ENCODE results near the gene COPS7B. TPM values are rescaled to one million over a fixed set of nuclear protein-coding genes. Genes with fewer than 3 reads are reported as not detected.

COPS7B gene
- 62.2 and 67.2 TPM in 2 replicates for total RNA-seq (2021; fragmentation: NEBNext Ultra II Directional; extraction: Animal tissue kit (Norgen Biotek cat#: 25700))
- 72.1 and 98.6 TPM in 2 replicates for polyA plus RNA-seq (2011; rRNA removed)
- polyA plus RNA-seq (2011; cell fraction: cytosol; rRNA removed): 69.3 TPM
- 94.0 TPM for polyA plus RNA-seq (2011; cell fraction: nucleus; rRNA removed)
- 45.0 to 56.8 TPM (median 49.9 TPM) in 4 replicates for polyA plus RNA-seq (2012, experiment 1 of 2)
- 42.9 TPM for polyA plus RNA-seq (2012, experiment 2 of 2)
- 40.1 TPM for polyA plus RNA-seq (2013, experiment 1 of 2)
- polyA plus RNA-seq (2013, experiment 2 of 2): 39.2 TPM
- polyA minus RNA-seq (2011; rRNA and poly(A)+ RNA removed): 53.5 and 56.6 TPM in 2 replicates
- polyA minus RNA-seq (2011; cell fraction: cytosol; rRNA and poly(A)+ RNA removed): 37.0 TPM
- 35.1 TPM for polyA minus RNA-seq (2011; cell fraction: nucleus; rRNA and poly(A)+ RNA removed)
- long read RNA-seq, experiment 1, transcript COPS7B-201 (7 exons, 2,544 nt): major isoform, 15 of 39 reads
- long read RNA-seq, experiment 1, partial matches to known transcripts: 19 of 39 reads
- long read RNA-seq, experiment 1, other reads (novel, unspliced or antisense): 1 of 39 reads
- long read RNA-seq, experiment 2, transcript COPS7B-201 (7 exons, 2,544 nt): major isoform, 30 of 39 reads
- long read RNA-seq, experiment 2, partial matches to known transcripts: 1 of 39 reads
- long read RNA-seq, experiment 2, other reads (novel, unspliced or antisense): 3 of 39 reads

- ChIA-PET POLR2A (ENCODE audit: partially characterized antibody) (interaction anchor here (0.7 to 3.1 kb wide), 10 partner anchors 11 to 322 kb away, joined by 3 to 18 read pairs (median 4); partner anchors contain the start of genes NCL and PTMA), CTCF (ENCODE audit: partially characterized antibody) (interaction anchor here (0.6 to 3.9 kb wide), 13 partner anchors 9 to 176 kb away, joined by 3 to 35 read pairs (median 5); no protein-coding TSS in a partner anchor)
- Histone ChIP-seq H3K4me2 (ENCODE audit: insufficient read depth in 1 of 2, low read depth in 2 of 2, low read length in 2 of 2) (peak within 1 kb of the TSS; percentile 71 to 92), H3K27ac (ENCODE audit: low read depth, low read length) (peak within 1 kb of the TSS; percentile 92), H3K23me2 (ENCODE audit: low read depth, low read length) (peaks cover 10% of the 10 kb centered on the region), H3K4ac (replicated peaks; ENCODE audit: insufficient read length, low read depth, low read length) (peak within 1 kb of the TSS; percentile 4), H4K91ac (replicated peaks; ENCODE audit: insufficient read length, low read length) (peak within 1 kb of the TSS; percentile 13), H3K36me3 (ENCODE audit: control insufficient read depth in 2 of 4, insufficient read depth in 4 of 4, low read length in 3 of 4) (peaks cover 0 to 14% (median 8%) of the 10 kb centered on the region in 4 experiments; a peak in 6 of 8 replicates), H3K4me1 (replicated peaks in 1 of 4; ENCODE audit: control insufficient read depth in 3 of 4, insufficient read depth in 4 of 4, low read length in 3 of 4) (peaks cover 0 to 8% (median 2%) of the 10 kb centered on the region in 4 experiments; a peak in 3 of 7 replicates), H2AK5ac (ENCODE audit: low read depth, low read length) (no peak within 1 kb of the TSS), H4K5ac (ENCODE audit: insufficient read length, low read depth, low read length) (peak within 1 kb of the TSS; percentile 86), H3K79me1 (ENCODE audit: low read depth, low read length) (no peaks in the 10 kb centered on the region; the same call in 1 of the 2 replicates), H3K27me3 (replicated peaks in 1 of 4; ENCODE audit: control insufficient read depth in 3 of 4, extremely low read depth in 1 of 4, insufficient read depth in 3 of 4, low read length in 3 of 4) (no peaks in the 10 kb centered on the region), H4K8ac (ENCODE audit: extremely low read depth, insufficient read depth, low read length) (peak within 1 kb of the TSS; percentile 96), H4K20me1 (replicated peaks in 1 of 2; ENCODE audit: control insufficient read depth in 1 of 2, insufficient read depth in 2 of 2, low read length in 2 of 2) (peaks cover 2 to 3% of the 10 kb centered on the region in 2 experiments), H3K14ac (ENCODE audit: insufficient read length) (no peak within 1 kb of the TSS), H3K79me2 (ENCODE audit: control insufficient read depth in 1 of 2, insufficient read depth in 2 of 2, low read length in 2 of 2) (peaks cover 0 to 68% of the 10 kb centered on the region in 2 experiments; a peak in 3 of 4 replicates), H3K23ac (ENCODE audit: insufficient read length) (no peak within 1 kb of the TSS), H3K9me3 (ENCODE audit: insufficient read depth in 2 of 2, low read depth in 1 of 2, low read length in 1 of 2) (no peaks in the 10 kb centered on the region), H2BK120ac (replicated peaks; ENCODE audit: low read depth, low read length) (peak within 1 kb of the TSS; percentile 77), H3K9ac (replicated peaks in 1 of 4; ENCODE audit: extremely low read depth in 1 of 4, low read depth in 3 of 4, low read length in 3 of 4) (peak within 1 kb of the TSS; percentile 59 to 90 (median 70)), H2BK15ac (ENCODE audit: low read length) (no peak within 1 kb of the TSS), H3K4me3 (ENCODE audit: extremely low read depth in 1 of 4, insufficient read depth in 2 of 4, low read depth in 3 of 4, low read length in 4 of 4) (peak within 1 kb of the TSS; percentile 66 to 87 (median 74)), H3K18ac (ENCODE audit: extremely low read depth, low read length) (0 out of 2 replicates have a peak within 1 kb of the TSS, but pooled peaks have one; percentile 48), H2BK20ac (ENCODE audit: low read length) (no peak within 1 kb of the TSS), H2BK12ac (ENCODE audit: low read depth, low read length) (no peak within 1 kb of the TSS), H3K56ac (replicated peaks; ENCODE audit: insufficient read length, low read depth, low read length) (no peak within 1 kb of the TSS), H2AFZ (ENCODE audit: low read length) (peak within 1 kb of the TSS; percentile 88; the same call in 1 of the 2 replicates), H2BK5ac (ENCODE audit: low read depth, low read length) (peak within 1 kb of the TSS; percentile 4; the same call in 1 of the 2 replicates)
- DNase-seq (ENCODE audit: low read depth in 1 of 2, low spot score in 2 of 2) (peak; percentile 77 to 93), FAIRE-seq (peak; percentile 45)
- WGBS, 2 experiments (ENCODE audit: extremely low coverage in 1 of 2, insufficient coverage in 1 of 2, insufficient read length in 1 of 2, insufficient replicate concordance in 2 of 2, low coverage in 1 of 2, low lambda C conversion rate in 2 of 2, missing lambda C conversion rate in 1 of 2): 2% methylated on average over 36 of the region's 69 CpGs; no CpG with 5 or more reads in 1 of the 2 experiments
Measured at GRCh38 chr2:231786177-231786916, at the start of gene COPS7B. Gene COPS7B, plus strand, starts transcription at chr2:231786445. Its CDS starts 2,126 bp downstream, at chr2:231788571.

Measured in H1 (cell line).